Activated CD4-positive, alpha-beta memory T cell treated with anti-CD3 and anti-CD28 coated beads for 36 hours (primary cell): ENCODE data around the gene TRABD2B. TPM values are rescaled to one million over a fixed set of nuclear protein-coding genes. Genes with fewer than 3 reads are reported as not detected.

Experiments used
- CTCF ChIA-PET: fragments of 350-600 bp; sonication (Branson Sonifier 250); formaldehyde crosslinking; loops from one replicate; lab custom pipeline; 2021; ENCODE audit warnings: antibody characterized with exemption, inconsistent platforms; lab: Charles Lee
- POLR2A ChIA-PET: fragments of 350-600 bp; sonication (Branson Sonifier 250); formaldehyde crosslinking; loops from one replicate; lab custom pipeline; 2021; ENCODE audit warnings: antibody characterized with exemption; lab: Charles Lee
- DNase-seq: peaks from one replicate; pipeline ENCODE4 v3.0.0-alpha.2; 2020
- H3K27ac Mint-ChIP-seq: one replicate; pipeline ENCODE4 v1.8.0; 2021; ENCODE audit warnings: mixed read lengths
- H3K27me3 Mint-ChIP-seq: one replicate; pipeline ENCODE4 v1.8.0; 2021; ENCODE audit warnings: mixed read lengths
- H3K36me3 Mint-ChIP-seq: one replicate; pipeline ENCODE4 v1.8.0; 2021; ENCODE audit warnings: mixed read lengths
- H3K4me1 Mint-ChIP-seq: one replicate; pipeline ENCODE4 v1.8.0; 2021; ENCODE audit warnings: low read depth, mixed read lengths
- H3K4me3 Mint-ChIP-seq: one replicate; pipeline ENCODE4 v1.8.0; 2021; ENCODE audit warnings: mild to moderate bottlenecking, mixed read lengths
- H3K9me3 Mint-ChIP-seq: one replicate; pipeline ENCODE4 v1.8.0; 2021; ENCODE audit warnings: mixed read lengths
- intact Hi-C: fragments of 100-400 bp; cut with micrococcal nuclease; formaldehyde crosslinking; loops from one replicate; pipeline ENCODE4 v1.15.1; 2023
- total RNA-seq, 2 experiments: library from RNA; stranded (reverse); gene quantifications; one replicate each; pipeline ENCODE4 v1.2.3, GENCODE V29; 2021

TRABD2B gene
- total RNA-seq = not detected

- Mint-ChIP-seq H3K36me3 (no peaks in the 10 kb centered on the region), H3K27me3 (peaks cover 47% of the 10 kb centered on the region), H3K27ac (no peak within 1 kb of the TSS), H3K4me1 (peaks cover 8% of the 10 kb centered on the region), H3K4me3 (peak within 1 kb of the TSS; percentile 63), H3K9me3 (no peaks in the 10 kb centered on the region)
- ChIA-PET CTCF (interaction anchor here (0.8 to 2.0 kb wide), 16 partner anchors 8 to 96 kb away, joined by 3 to 13 read pairs (median 4); no protein-coding TSS in a partner anchor), POLR2A (no interaction called here)
- intact Hi-C loops = loop anchor here (1.0 to 2.0 kb wide), 2 partner anchors 64 to 205 kb away; no protein-coding TSS in a partner anchor
- peak; percentile 72 for DNase-seq
Measured at GRCh38 chr1:47997289-47998200, at the start of gene TRABD2B. Gene TRABD2B, minus strand, starts transcription at chr1:47997385.

GRCh38 chr1:48044311-48044710, 47.1 kb upstream of the TRABD2B start:
- H3K27me3 Mint-ChIP-seq = peaks cover 7% of the 10 kb centered on the region
- no peaks in the 10 kb centered on the region for H3K4me1 Mint-ChIP-seq
- H3K27ac Mint-ChIP-seq = no peak overlapping the region
- H3K36me3 Mint-ChIP-seq = no peaks in the 10 kb centered on the region
- ChIA-PET CTCF (no interaction called here), POLR2A (no interaction called here)
- no peak for DNase-seq
- intact Hi-C loops = no loop called here
- no peak overlapping the region for H3K4me3 Mint-ChIP-seq
- no peaks in the 10 kb centered on the region for H3K9me3 Mint-ChIP-seq

- POLR2A ChIA-PET = no interaction called here
- intact Hi-C loops = no loop called here
- H3K9me3 Mint-ChIP-seq = no peaks in the 10 kb centered on the region
- CTCF ChIA-PET = no interaction called here
- no peaks in the 10 kb centered on the region for H3K36me3 Mint-ChIP-seq
- no peak for DNase-seq
- no peaks in the 10 kb centered on the region for H3K4me1 Mint-ChIP-seq
- peaks cover 7% of the 10 kb centered on the region for H3K27me3 Mint-ChIP-seq
- no peak overlapping the region for H3K27ac Mint-ChIP-seq
- H3K4me3 Mint-ChIP-seq = no peak overlapping the region
Measured at GRCh38 chr1:48043622-48044021, 46.4 kb upstream of the TRABD2B start.

GRCh38 chr1:48040154-48040553, 43.0 kb upstream of the TRABD2B start:
- intact Hi-C loops = no loop called here
- DNase-seq = no peak
- peaks cover 3% of the 10 kb centered on the region for H3K27me3 Mint-ChIP-seq
- H3K4me1 Mint-ChIP-seq = no peaks in the 10 kb centered on the region
- H3K4me3 Mint-ChIP-seq = no peak overlapping the region
- ChIA-PET CTCF (no interaction called here), POLR2A (no interaction called here)
- no peaks in the 10 kb centered on the region for H3K9me3 Mint-ChIP-seq
- no peak overlapping the region for H3K27ac Mint-ChIP-seq
- no peaks in the 10 kb centered on the region for H3K36me3 Mint-ChIP-seq

GRCh38 chr1:48039088-48040054, 42.2 kb upstream of the TRABD2B start:
- H3K36me3 Mint-ChIP-seq = no peaks in the 10 kb centered on the region
- POLR2A ChIA-PET = interaction anchor here (0.6 kb wide), 1 partner anchor 57 kb away, joined by 3 read pairs; no protein-coding TSS in a partner anchor
- H3K4me1 Mint-ChIP-seq = no peaks in the 10 kb centered on the region
- no peak overlapping the region for H3K4me3 Mint-ChIP-seq
- no peaks in the 10 kb centered on the region for H3K9me3 Mint-ChIP-seq
- CTCF ChIA-PET = no interaction called here
- peaks cover 3% of the 10 kb centered on the region for H3K27me3 Mint-ChIP-seq
- intact Hi-C loops = no loop called here
- no peak overlapping the region for H3K27ac Mint-ChIP-seq
- no peak for DNase-seq

GRCh38 chr1:48038270-48038767, 41.1 kb upstream of the TRABD2B start:
- no peak overlapping the region for H3K4me3 Mint-ChIP-seq
- CTCF ChIA-PET = interaction anchor here (1.3 kb wide), 1 partner anchor 40 kb away, joined by 4 read pairs; the partner anchor contains the start of gene TRABD2B
- POLR2A ChIA-PET = no interaction called here

GRCh38 chr1:48036710-48037355, 39.6 kb upstream of the TRABD2B start:
- H3K27me3 Mint-ChIP-seq = peaks cover 5% of the 10 kb centered on the region
- intact Hi-C loops = no loop called here
- DNase-seq = no peak
- H3K36me3 Mint-ChIP-seq = no peaks in the 10 kb centered on the region
- ChIA-PET CTCF (no interaction called here), POLR2A (no interaction called here)
- no peaks in the 10 kb centered on the region for H3K9me3 Mint-ChIP-seq
- H3K4me3 Mint-ChIP-seq = no peak overlapping the region
- no peaks in the 10 kb centered on the region for H3K4me1 Mint-ChIP-seq
- H3K27ac Mint-ChIP-seq = no peak overlapping the region

More at GRCh38 chr1:48038270-48038767, 41.1 kb upstream of the TRABD2B start:
- H3K27ac Mint-ChIP-seq = no peak overlapping the region
- no peaks in the 10 kb centered on the region for H3K9me3 Mint-ChIP-seq
- intact Hi-C loops = no loop called here
- DNase-seq = no peak
- H3K36me3 Mint-ChIP-seq = no peaks in the 10 kb centered on the region
- no peaks in the 10 kb centered on the region for H3K4me1 Mint-ChIP-seq
- H3K27me3 Mint-ChIP-seq = peaks cover 3% of the 10 kb centered on the region

- ChIA-PET POLR2A (no interaction called here), CTCF (no interaction called here)
- H3K27me3 Mint-ChIP-seq = peaks cover 5% of the 10 kb centered on the region
- H3K4me3 Mint-ChIP-seq = no peak overlapping the region
- no peaks in the 10 kb centered on the region for H3K36me3 Mint-ChIP-seq
- intact Hi-C loops = no loop called here
- no peaks in the 10 kb centered on the region for H3K9me3 Mint-ChIP-seq
- H3K27ac Mint-ChIP-seq = no peak overlapping the region
- no peaks in the 10 kb centered on the region for H3K4me1 Mint-ChIP-seq
- DNase-seq = no peak
Measured at GRCh38 chr1:48035371-48036141, 38.4 kb upstream of the TRABD2B start.

GRCh38 chr1:48033495-48034045, 36.4 kb upstream of the TRABD2B start:
- CTCF ChIA-PET = no interaction called here
- intact Hi-C loops = no loop called here
- Mint-ChIP-seq H3K27me3 (peaks cover 5% of the 10 kb centered on the region), H3K27ac (no peak overlapping the region), H3K4me3 (no peak overlapping the region), H3K9me3 (no peaks in the 10 kb centered on the region), H3K36me3 (no peaks in the 10 kb centered on the region), H3K4me1 (no peaks in the 10 kb centered on the region)
- POLR2A ChIA-PET = no interaction called here
- DNase-seq = no peak

GRCh38 chr1:48031676-48032075, 34.5 kb upstream of the TRABD2B start:
- Mint-ChIP-seq H3K27me3 (peaks cover 2% of the 10 kb centered on the region), H3K9me3 (no peaks in the 10 kb centered on the region), H3K4me1 (no peaks in the 10 kb centered on the region), H3K4me3 (no peak overlapping the region), H3K27ac (no peak overlapping the region), H3K36me3 (no peaks in the 10 kb centered on the region)
- intact Hi-C loops = no loop called here
- ChIA-PET CTCF (interaction anchor here (0.6 to 0.9 kb wide), 2 partner anchors 34 to 216 kb away, joined by 3 read pairs; partner anchors contain the start of gene TRABD2B), POLR2A (no interaction called here)
- DNase-seq = no peak
